ENCODE results near the gene GPR39. TPM values are rescaled to one million over a fixed set of nuclear protein-coding genes. Genes with fewer than 3 reads are reported as not detected.

GPR39 gene
- total and polyA plus RNA-seq, 2 donors (not counting 3 experiments of a cell fraction or from before 2014, with no cell fraction given) = 0.03 to 0.20 TPM

GRCh38 chr2:132627536-132627935, 210.9 kb downstream of the GPR39 start:
- no peak for TF ChIP-seq JUN (IDR thresholded peaks at IDR 0.05; ENCODE audit: borderline replicate concordance, insufficient read depth, insufficient read length, low read depth)
- TF ChIP-seq POLR2A (IDR thresholded peaks at IDR 0.05; ENCODE audit: low read depth, low read length) = no peak
- no peak for TF ChIP-seq MAX (IDR thresholded peaks at IDR 0.05; ENCODE audit: insufficient read depth, insufficient read length)
- no peak for TF ChIP-seq POLR2AphosphoS5 (IDR thresholded peaks at IDR 0.05; ENCODE audit: insufficient read depth, low read depth, low read length)
- no peak for TF ChIP-seq FOS (IDR thresholded peaks at IDR 0.05; ENCODE audit: borderline replicate concordance, insufficient read depth, low read length)
- TF ChIP-seq EZH2 (IDR thresholded peaks at IDR 0.05; ENCODE audit: borderline replicate concordance, low read depth, low read length, severe bottlenecking) = no peak
- no peak for TF ChIP-seq MYC (IDR thresholded peaks at IDR 0.05; ENCODE audit: low read depth, low read length)
- no peak for TF ChIP-seq CTCF (IDR thresholded peaks at IDR 0.05; ENCODE audit: extremely low read depth in 1 of 2, insufficient read depth in 1 of 2, low read depth in 1 of 2, low read length in 2 of 2)
- no peak for TF ChIP-seq GATA2 (IDR thresholded peaks at IDR 0.05; ENCODE audit: insufficient read depth, insufficient read length, low read depth, low read length)
- Histone ChIP-seq H2AFZ (ENCODE audit: low read depth, low read length) (no peak overlapping the region), H3K27ac (ENCODE audit: insufficient read depth, low read depth, low read length) (no peak overlapping the region), H3K79me2 (ENCODE audit: control insufficient read depth, insufficient read depth, low read length) (no peaks in the 10 kb centered on the region), H3K9ac (replicated peaks; ENCODE audit: extremely low read depth, insufficient read depth, low read length) (no peak overlapping the region), H3K4me1 (ENCODE audit: control insufficient read depth, extremely low read depth, insufficient read depth, low read length) (no peaks in the 10 kb centered on the region), H3K36me3 (ENCODE audit: control insufficient read depth in 2 of 2, extremely low read depth in 1 of 2, insufficient read depth in 2 of 2, low read length in 2 of 2) (no peaks in the 10 kb centered on the region), H3K9me3 (replicated peaks; ENCODE audit: control insufficient read depth, insufficient read depth, low read length) (no peaks in the 10 kb centered on the region), H3K9me1 (replicated peaks; ENCODE audit: control insufficient read depth, extremely low read depth, insufficient read depth, low read length) (no peaks in the 10 kb centered on the region), H3K4me2 (ENCODE audit: insufficient read depth, low read length) (no peak overlapping the region), H4K20me1 (replicated peaks; ENCODE audit: control insufficient read depth, extremely low read depth, insufficient read depth, low read length) (no peaks in the 10 kb centered on the region), H3K4me3 (replicated peaks in 1 of 3; ENCODE audit: insufficient read depth in 1 of 3, low read depth in 1 of 3, low read length in 3 of 3) (no peak overlapping the region), H3K27me3 (ENCODE audit: control insufficient read depth in 2 of 2, insufficient read depth in 2 of 2, low read length in 2 of 2) (peaks cover 0 to 5% of the 10 kb centered on the region in 2 experiments)
- BruUV-seq (replicated peaks) = no TSS peak
- ChIA-PET CTCF (no interaction called here), POLR2A (no interaction called here)
- DNase-seq (ENCODE audit: low read depth, low spot score) = no peak
- dilution Hi-C loops (cut with MboI; ENCODE audit: extremely low pct_ligation_motif_present, low sequenced_read_pairs) (no loop called here), intact Hi-C loops (cut with micrococcal nuclease) (no loop called here)
- FAIRE-seq = no peak
